Right lobe of liver (tissue), 4 donors: ENCODE measurements around the gene YKT6.

Experiments
- CTCF ChIP-seq, 4 donors: fragments of 200-600 bp in 3 of 4; fragments of 450-650 bp in 1 of 4; IDR thresholded peaks; one replicate each; pipeline versions ENCODE4 v1.5.1 to v1.8.0; 2016 to 2022; ENCODE audit warnings: antibody characterized with exemption in 4 of 4, mild to moderate bottlenecking in 2 of 4
- POLR2A ChIP-seq: fragments of 450-650 bp; IDR thresholded peaks from one replicate; pipeline ENCODE4 v1.6.1; 2017; ENCODE audit warnings: antibody characterized with exemption, mild to moderate bottlenecking
- donor health status: DM: no; HTN: no; CAD: no.
- donor health status: DM: no; HTN: no; CAD: no.
- donor health status: DM: no; HTN: yes; CAD: no.

- TF ChIP-seq CTCF (IDR thresholded peaks at IDR 0.05), result no peak
- no peak for TF ChIP-seq POLR2A
These were observed 58.2 kb downstream of the YKT6 start for GRCh38 chr7:44258865-44259546.
